Upper lobe of left lung (tissue), 4 donors: ENCODE measurements around the gene ZSCAN32.

Experiments used
- POLR2A ChIP-seq, 4 donors: fragments of 450-650 bp; IDR thresholded peaks; one replicate each; pipeline ENCODE4 v1.5.1; 2016 to 2017; ENCODE audit warnings: antibody characterized with exemption in 4 of 4, mild to moderate bottlenecking in 2 of 4
- POLR2AphosphoS5 ChIP-seq, 2 donors: sonication (generic); formaldehyde crosslinking; IDR thresholded peaks; one replicate each; pipeline ENCODE4 v1.5.1; 2017; ENCODE audit warnings: antibody characterized with exemption in 2 of 2
- TF ChIP-seq, protein P1 (sequence below), 6 experiments: fragments of 450-650 bp in 4 of 6; fragments of 200-600 bp in 2 of 6; sonication (generic) in 2 of 6; IDR thresholded peaks; one replicate each; pipeline ENCODE4 v1.5.1; 2016 to 2019; ENCODE audit warnings: antibody characterized with exemption in 6 of 6

DNA sequence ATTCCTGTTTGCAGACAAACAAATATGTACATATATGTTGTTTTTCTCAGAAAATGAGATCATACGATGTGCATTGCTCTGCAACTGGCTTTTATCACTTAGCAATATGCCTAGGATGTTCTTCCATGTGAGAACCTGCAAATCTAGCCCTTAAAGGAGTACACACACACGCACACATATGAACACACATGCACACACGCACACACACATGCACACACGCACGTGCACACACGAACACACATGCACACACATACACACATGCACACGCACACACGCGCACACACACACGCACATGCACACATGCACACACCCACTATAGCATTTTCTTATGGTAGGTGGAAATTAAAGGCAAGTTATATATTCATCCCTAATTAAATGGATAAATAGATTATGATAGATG lies 53.2 kb downstream of the ZSCAN32 start:
- TF ChIP-seq, protein P1, sequence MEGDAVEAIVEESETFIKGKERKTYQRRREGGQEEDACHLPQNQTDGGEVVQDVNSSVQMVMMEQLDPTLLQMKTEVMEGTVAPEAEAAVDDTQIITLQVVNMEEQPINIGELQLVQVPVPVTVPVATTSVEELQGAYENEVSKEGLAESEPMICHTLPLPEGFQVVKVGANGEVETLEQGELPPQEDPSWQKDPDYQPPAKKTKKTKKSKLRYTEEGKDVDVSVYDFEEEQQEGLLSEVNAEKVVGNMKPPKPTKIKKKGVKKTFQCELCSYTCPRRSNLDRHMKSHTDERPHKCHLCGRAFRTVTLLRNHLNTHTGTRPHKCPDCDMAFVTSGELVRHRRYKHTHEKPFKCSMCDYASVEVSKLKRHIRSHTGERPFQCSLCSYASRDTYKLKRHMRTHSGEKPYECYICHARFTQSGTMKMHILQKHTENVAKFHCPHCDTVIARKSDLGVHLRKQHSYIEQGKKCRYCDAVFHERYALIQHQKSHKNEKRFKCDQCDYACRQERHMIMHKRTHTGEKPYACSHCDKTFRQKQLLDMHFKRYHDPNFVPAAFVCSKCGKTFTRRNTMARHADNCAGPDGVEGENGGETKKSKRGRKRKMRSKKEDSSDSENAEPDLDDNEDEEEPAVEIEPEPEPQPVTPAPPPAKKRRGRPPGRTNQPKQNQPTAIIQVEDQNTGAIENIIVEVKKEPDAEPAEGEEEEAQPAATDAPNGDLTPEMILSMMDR (IDR thresholded peaks at IDR 0.05) = no peak
- TF ChIP-seq POLR2A (IDR thresholded peaks at IDR 0.05) (no peak), POLR2AphosphoS5 (IDR thresholded peaks at IDR 0.05) (no peak)
